Epithelial cell of esophagus (primary cell): ENCODE data around the gene EVI5.
"Not testable (repeated sequence)": the region's sequence is repeated elsewhere in the genome, so short reads cannot be mapped to it uniquely, and the experiment has no call there.

Source experiments
- DNase-seq: peaks from one replicate; pipeline ENCODE4 v3.0.0; 2010; ENCODE audit warnings: low read depth
- H3K4me3 ChIP-seq: 2 replicates; pipeline ENCODE4 v1.5.1; 2011; ENCODE audit warnings: mild to moderate bottlenecking, low read length, control low read depth
- CTCF ChIP-seq: IDR thresholded peaks from 2 replicates; pipeline ENCODE4 v1.5.1; 2011; ENCODE audit warnings: low read depth, mild to moderate bottlenecking, low read length, control low read depth, inconsistent platforms; ENCODE audit not compliant: insufficient read depth; ENCODE audit errors: missing control alignments

The EVI5 gene

GRCh38 chr1:92657701-92658100, 127.2 kb downstream of the EVI5 start:
- no peak for TF ChIP-seq CTCF
- no peak for DNase-seq
- H3K4me3 ChIP-seq, result no peak overlapping the region

- TF ChIP-seq CTCF, result no peak
- H3K4me3 ChIP-seq, result no peak overlapping the region
- no peak for DNase-seq
These were observed 129.6 kb downstream of the EVI5 start for GRCh38 chr1:92655197-92655801.

- peak; percentile 82 for DNase-seq
- TF ChIP-seq CTCF, result no peak
- no peak overlapping the region for H3K4me3 ChIP-seq
These were observed 131.1 kb downstream of the EVI5 start for GRCh38 chr1:92653605-92654381.

DNA sequence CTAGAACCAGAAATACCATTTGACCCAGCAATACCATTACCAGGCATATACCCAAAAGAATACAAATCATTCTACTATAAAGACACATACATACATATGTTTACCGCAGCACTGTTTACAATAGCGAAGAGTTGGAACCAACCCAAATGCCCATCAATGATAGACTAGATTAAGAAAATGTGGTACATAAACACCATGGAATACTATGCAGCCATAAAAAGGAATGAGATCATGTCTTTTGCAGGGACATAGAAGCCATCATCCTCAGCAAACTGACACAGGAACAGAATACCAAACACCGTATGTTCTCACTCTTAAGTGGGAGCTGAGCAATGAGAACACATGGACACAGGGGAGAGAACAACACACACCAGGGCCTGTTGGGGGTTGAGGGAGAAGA, 144.2 kb downstream of the EVI5 start:
- not testable (repeated sequence) for H3K4me3 ChIP-seq, DNase-seq

DNA sequence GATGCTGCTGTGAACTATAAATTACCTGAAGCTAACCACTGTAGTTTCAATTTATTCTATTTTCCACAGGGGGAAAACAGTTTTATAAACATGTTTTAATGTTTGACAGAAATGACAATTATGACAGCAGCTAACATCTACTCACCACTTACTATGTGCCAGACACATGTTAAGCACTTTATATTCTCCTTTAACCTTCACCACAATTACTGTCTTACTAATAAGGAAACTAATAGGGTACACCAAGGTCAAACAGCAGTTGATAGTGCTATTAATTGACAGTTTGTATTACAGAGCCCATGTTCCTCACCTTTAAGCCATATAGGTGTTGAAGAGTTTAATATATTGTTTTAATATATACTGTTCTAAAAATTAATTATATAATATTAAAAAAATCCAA, 146.4 kb downstream of the EVI5 start:
- no peak overlapping the region for H3K4me3 ChIP-seq
- no peak for TF ChIP-seq CTCF
- no peak for DNase-seq

- not testable (repeated sequence) for H3K4me3 ChIP-seq, DNase-seq
These were observed 149.7 kb downstream of the EVI5 start for GRCh38 chr1:92635203-92635602.

- TF ChIP-seq CTCF, result peak; percentile 5
- no peak overlapping the region for H3K4me3 ChIP-seq
- DNase-seq, result no peak
These were observed 161.6 kb downstream of the EVI5 start for GRCh38 chr1:92623187-92623778.

DNA sequence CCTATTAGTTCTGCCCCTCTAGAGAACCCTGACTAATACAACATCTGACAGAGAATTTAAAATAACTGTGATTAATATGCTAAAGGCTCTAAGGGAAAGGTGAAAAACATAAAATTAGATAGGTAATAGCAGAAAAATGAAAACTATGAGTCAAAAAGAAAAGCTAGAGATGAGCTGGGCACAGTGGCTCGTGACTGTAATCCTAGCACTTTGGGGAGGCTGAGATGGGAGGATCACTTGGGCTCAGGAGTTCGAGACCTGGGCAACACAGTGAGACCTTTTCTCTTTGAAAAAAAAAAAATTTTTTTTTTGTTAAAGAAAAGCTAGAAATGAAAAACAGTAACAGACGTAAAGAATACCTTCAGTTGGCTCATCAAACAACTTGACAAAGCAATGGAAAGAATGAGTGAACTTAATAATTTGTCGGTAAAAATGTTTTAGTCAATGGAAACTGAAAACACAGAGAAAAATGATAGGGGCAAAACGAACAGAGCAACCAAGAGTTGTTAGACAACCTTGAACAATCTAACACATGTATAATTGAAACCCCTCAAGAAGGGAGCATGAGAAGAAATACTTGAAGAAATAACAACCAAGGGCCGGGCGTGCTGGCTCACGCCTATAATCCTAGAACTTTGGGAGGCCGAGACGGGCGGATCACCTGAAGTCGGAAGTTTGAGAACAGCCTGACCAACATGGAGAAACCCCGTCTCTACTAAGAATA, 165.3 kb downstream of the EVI5 start:
- TF ChIP-seq CTCF, result no peak
- no peak overlapping the region for H3K4me3 ChIP-seq
- DNase-seq, result no peak
